Dermis microvascular lymphatic vessel endothelial cell (primary cell): ENCODE results near the gene SERPINA9. TPM values are rescaled to one million over a fixed set of nuclear protein-coding genes. Genes with fewer than 3 reads are reported as not detected.
"Not testable (repeated sequence)": the region's sequence is repeated elsewhere in the genome, so short reads cannot be mapped to it uniquely, and the experiment has no call there.

Experiments
- DNase-seq, 2 donors: peaks; one replicate each; pipeline versions ENCODE4 v3.0.0 to v3.0.0-alpha.2; 2010; ENCODE audit warnings: low read depth in 2 of 2
- total RNA-seq: library from RNA; depleted of rRNA; stranded (reverse); fragments of >200 nt; gene quantifications from 2 replicates; pipeline ENCODE4 v1.2.1, GENCODE V29; 2014

The SERPINA9 gene
- total RNA-seq, 1 donor from 2014 or later, result not detected

- DNase-seq, result no peak
Measured at GRCh38 chr14:94486883-94487282, 10.9 kb upstream of the SERPINA9 start.

- DNase-seq, result peak; percentile 4 to 29
Measured at GRCh38 chr14:94485944-94486841, 10.2 kb upstream of the SERPINA9 start.

- DNase-seq, result no peak
Measured at GRCh38 chr14:94484481-94484880, 8.5 kb upstream of the SERPINA9 start.

GRCh38 chr14:94483729-94484275 is 7.8 kb upstream of the SERPINA9 start:
- DNase-seq, result no peak

- no peak for DNase-seq
Measured at GRCh38 chr14:94483071-94483451, 7.1 kb upstream of the SERPINA9 start.

GRCh38 chr14:94482132-94483070 is 6.4 kb upstream of the SERPINA9 start:
- DNase-seq, result not testable (repeated sequence)

- no peak for DNase-seq
Measured at GRCh38 chr14:94481468-94482131, 5.6 kb upstream of the SERPINA9 start.

- no peak for DNase-seq
Measured at GRCh38 chr14:94480809-94481208, 4.8 kb upstream of the SERPINA9 start.

- DNase-seq, result no peak
Measured at GRCh38 chr14:94478420-94478819, 2.4 kb upstream of the SERPINA9 start.

GRCh38 chr14:94474581-94475031 is 1.4 kb downstream of the SERPINA9 start:
- no peak for DNase-seq

- DNase-seq, result no peak
Measured at GRCh38 chr14:94473666-94474410, 2.2 kb downstream of the SERPINA9 start.

GRCh38 chr14:94472842-94473241 is 3.2 kb downstream of the SERPINA9 start:
- no peak for DNase-seq

GRCh38 chr14:94471045-94471444 is 5.0 kb downstream of the SERPINA9 start:
- DNase-seq, result no peak

GRCh38 chr14:94470311-94470710 is 5.7 kb downstream of the SERPINA9 start:
- DNase-seq, result no peak

- no peak for DNase-seq
Measured at GRCh38 chr14:94469261-94469660, 6.7 kb downstream of the SERPINA9 start.

GRCh38 chr14:94467728-94468520 is 8.1 kb downstream of the SERPINA9 start:
- DNase-seq, result no peak

- no peak for DNase-seq
Measured at GRCh38 chr14:94466706-94467370, 9.2 kb downstream of the SERPINA9 start.

- DNase-seq, result no peak
Measured at GRCh38 chr14:94465042-94465441, 11.0 kb downstream of the SERPINA9 start.

- DNase-seq, result no peak
Measured at GRCh38 chr14:94464290-94464689, 11.7 kb downstream of the SERPINA9 start.
